ENCODE results near the gene LPIN1. TPM values are rescaled to one million over a fixed set of nuclear protein-coding genes. Genes with fewer than 3 reads are reported as not detected.

Gene LPIN1
- total and polyA plus RNA-seq, 4 experiments from 2014 or later, result 13.3 to 83.9 (median 51.5) TPM

DNA sequence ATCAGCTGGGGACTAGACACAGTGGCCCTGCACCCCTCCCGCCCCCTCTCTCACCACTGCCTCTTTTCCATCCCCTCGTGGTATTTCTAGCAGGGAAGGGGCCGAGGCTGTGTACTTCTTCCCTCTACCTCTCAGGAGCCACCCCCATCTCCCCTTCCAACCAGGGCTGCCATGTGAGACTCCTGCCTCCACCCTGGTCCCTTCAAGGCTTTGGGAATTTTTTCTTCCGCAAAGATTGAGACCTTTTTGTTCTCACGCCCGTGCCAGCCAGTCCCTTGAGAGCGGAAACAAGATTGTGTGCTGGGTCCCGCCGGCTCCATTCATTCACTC is 39.1 kb downstream of the LPIN1 start:
- Histone ChIP-seq H3K36me3 (ENCODE audit: insufficient read depth, low read length) (peaks cover 87% of the 10 kb centered on the region), H3K27ac (ENCODE audit: low read depth, low read length) (no peak overlapping the region), H3K4me3 (ENCODE audit: low read length in 2 of 2) (no peak overlapping the region), H3K27me3 (ENCODE audit: insufficient read depth, low read length) (no peaks in the 10 kb centered on the region), H3K4me1 (ENCODE audit: insufficient read depth, low read length) (no peaks in the 10 kb centered on the region), H3K9me3 (ENCODE audit: control insufficient read depth in 1 of 2, low read length in 2 of 2) (no peaks in the 10 kb centered on the region)
- peaks cover 0 to 8% (median under 1%) of the 10 kb centered on the region in 4 donors for H3K4me1 Mint-ChIP-seq
- ChIA-PET CTCF (ENCODE audit: partially characterized antibody) (interaction anchor here (0.7 to 13.1 kb wide), 13 partner anchors 8 to 1221 kb away, joined by 3 to 476 read pairs (median 5); partner anchors contain the start of gene LPIN1), POLR2A (ENCODE audit: partially characterized antibody) (no interaction called here)
- no peaks in the 10 kb centered on the region for H3K9me3 Mint-ChIP-seq
- no peaks in the 10 kb centered on the region for H3K27me3 Mint-ChIP-seq
- peaks cover 60 to 87% of the 10 kb centered on the region in 2 donors for H3K36me3 Mint-ChIP-seq
- H3K27ac Mint-ChIP-seq, result peak overlapping the region in 1 of 7 donors; percentile 29
- intact Hi-C loops (cut with micrococcal nuclease), result no loop called here
- no peak for DNase-seq
- H3K4me3 Mint-ChIP-seq, result no peak overlapping the region

- no peak overlapping the region for H3K4me3 ChIP-seq (ENCODE audit: low read length in 2 of 2)
- Mint-ChIP-seq H3K9me3 (no peaks in the 10 kb centered on the region), H3K36me3 (peaks cover 58 to 87% of the 10 kb centered on the region in 2 donors), H3K4me1 (peaks cover 0 to 8% (median under 1%) of the 10 kb centered on the region in 4 donors), H3K4me3 (no peak overlapping the region), H3K27ac (no peak overlapping the region), H3K27me3 (no peaks in the 10 kb centered on the region)
- intact Hi-C loops (cut with micrococcal nuclease), result no loop called here
- H3K36me3 ChIP-seq (ENCODE audit: insufficient read depth, low read length), result peaks cover 86% of the 10 kb centered on the region
- no peak overlapping the region for H3K27ac ChIP-seq (ENCODE audit: low read depth, low read length)
- no peak for DNase-seq
- no peaks in the 10 kb centered on the region for H3K4me1 ChIP-seq (ENCODE audit: insufficient read depth, low read length)
- POLR2A ChIA-PET (ENCODE audit: partially characterized antibody), result no interaction called here
- no peaks in the 10 kb centered on the region for H3K27me3 ChIP-seq (ENCODE audit: insufficient read depth, low read length)
- CTCF ChIA-PET (ENCODE audit: partially characterized antibody), result interaction anchor here (1.3 to 13.1 kb wide), 5 partner anchors 16 to 134 kb away, joined by 3 to 476 read pairs (median 7); partner anchors contain the start of gene LPIN1
- H3K9me3 ChIP-seq (ENCODE audit: control insufficient read depth in 1 of 2, low read length in 2 of 2), result no peaks in the 10 kb centered on the region
These were observed 39.8 kb downstream of the LPIN1 start for GRCh38 chr2:11786191-11786590.

DNA sequence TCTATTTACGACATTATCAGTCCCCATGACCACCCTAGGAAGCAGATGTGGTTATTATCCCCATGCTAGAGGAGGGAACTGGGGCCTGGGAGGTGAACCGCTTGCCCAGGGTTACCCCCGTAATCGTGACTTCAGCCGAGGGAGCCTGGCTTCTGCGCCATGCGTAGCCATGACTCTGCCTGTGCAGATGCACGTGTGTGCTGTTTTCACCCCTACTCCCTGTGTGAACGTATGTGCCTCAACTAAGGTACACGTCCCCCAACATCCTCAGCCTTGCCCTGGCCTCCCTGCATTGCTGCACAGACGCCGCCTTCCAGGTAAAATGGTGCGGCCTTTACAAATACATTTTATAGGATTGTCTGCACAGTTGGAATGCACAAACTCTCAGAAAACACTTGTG is 40.2 kb downstream of the LPIN1 start:
- POLR2A ChIA-PET (ENCODE audit: partially characterized antibody), result no interaction called here
- CTCF ChIA-PET (ENCODE audit: partially characterized antibody), result interaction anchor here (1.3 to 13.1 kb wide), 3 partner anchors 36 to 134 kb away, joined by 3 to 476 read pairs (median 258); partner anchors contain the start of gene LPIN1
- DNase-seq, result no peak
- Histone ChIP-seq H3K27ac (ENCODE audit: low read depth, low read length) (no peak overlapping the region), H3K36me3 (ENCODE audit: insufficient read depth, low read length) (peaks cover 86% of the 10 kb centered on the region), H3K27me3 (ENCODE audit: insufficient read depth, low read length) (no peaks in the 10 kb centered on the region), H3K9me3 (ENCODE audit: control insufficient read depth in 1 of 2, low read length in 2 of 2) (no peaks in the 10 kb centered on the region), H3K4me3 (ENCODE audit: low read length in 2 of 2) (no peak overlapping the region), H3K4me1 (ENCODE audit: insufficient read depth, low read length) (no peaks in the 10 kb centered on the region)
- intact Hi-C loops (cut with micrococcal nuclease), result no loop called here
- Mint-ChIP-seq H3K4me3 (no peak overlapping the region), H3K4me1 (peaks cover 0 to 8% (median under 1%) of the 10 kb centered on the region in 4 donors), H3K27me3 (no peaks in the 10 kb centered on the region), H3K9me3 (no peaks in the 10 kb centered on the region), H3K36me3 (peaks cover 56 to 87% of the 10 kb centered on the region in 2 donors), H3K27ac (no peak overlapping the region)

- Histone ChIP-seq H3K9me3 (ENCODE audit: control insufficient read depth in 1 of 2, low read length in 2 of 2) (no peaks in the 10 kb centered on the region), H3K27ac (ENCODE audit: low read depth, low read length) (no peak overlapping the region), H3K4me3 (ENCODE audit: low read length in 2 of 2) (no peak overlapping the region), H3K4me1 (ENCODE audit: insufficient read depth, low read length) (no peaks in the 10 kb centered on the region), H3K27me3 (ENCODE audit: insufficient read depth, low read length) (no peaks in the 10 kb centered on the region), H3K36me3 (ENCODE audit: insufficient read depth, low read length) (peaks cover 85% of the 10 kb centered on the region)
- ChIA-PET CTCF (ENCODE audit: partially characterized antibody) (interaction anchor here (1.2 to 13.1 kb wide), 4 partner anchors 8 to 1219 kb away, joined by 3 to 476 read pairs (median 8); partner anchors contain the start of gene LPIN1), POLR2A (ENCODE audit: partially characterized antibody) (no interaction called here)
- Mint-ChIP-seq H3K9me3 (no peaks in the 10 kb centered on the region), H3K4me1 (peaks cover 0 to 8% (median under 1%) of the 10 kb centered on the region in 4 donors), H3K36me3 (peaks cover 58 to 87% of the 10 kb centered on the region in 2 donors), H3K27me3 (no peaks in the 10 kb centered on the region), H3K27ac (no peak overlapping the region), H3K4me3 (no peak overlapping the region)
- DNase-seq, result no peak
- intact Hi-C loops (cut with micrococcal nuclease), result no loop called here
These were observed 41.6 kb downstream of the LPIN1 start for GRCh38 chr2:11787991-11788390.

GRCh38 chr2:11788461-11789124 is 42.2 kb downstream of the LPIN1 start:
- H3K27ac Mint-ChIP-seq, result peak overlapping the region in 1 of 7 donors; percentile 49
- Histone ChIP-seq H3K4me1 (ENCODE audit: insufficient read depth, low read length) (no peaks in the 10 kb centered on the region), H3K36me3 (ENCODE audit: insufficient read depth, low read length) (peaks cover 85% of the 10 kb centered on the region), H3K27me3 (ENCODE audit: insufficient read depth, low read length) (no peaks in the 10 kb centered on the region), H3K27ac (ENCODE audit: low read depth, low read length) (no peak overlapping the region), H3K4me3 (ENCODE audit: low read length in 2 of 2) (no peak overlapping the region), H3K9me3 (ENCODE audit: control insufficient read depth in 1 of 2, low read length in 2 of 2) (no peaks in the 10 kb centered on the region)
- H3K4me1 Mint-ChIP-seq, result peaks cover 0 to 8% (median under 1%) of the 10 kb centered on the region in 4 donors
- no peaks in the 10 kb centered on the region for H3K9me3 Mint-ChIP-seq
- no peak for DNase-seq
- ChIA-PET POLR2A (ENCODE audit: partially characterized antibody) (no interaction called here), CTCF (ENCODE audit: partially characterized antibody) (interaction anchor here (1.2 to 13.1 kb wide), 4 partner anchors 9 to 1219 kb away, joined by 3 to 476 read pairs (median 8); partner anchors contain the start of gene LPIN1)
- peaks cover 64 to 88% of the 10 kb centered on the region in 2 donors for H3K36me3 Mint-ChIP-seq
- intact Hi-C loops (cut with micrococcal nuclease), result no loop called here
- no peak overlapping the region for H3K4me3 Mint-ChIP-seq
- H3K27me3 Mint-ChIP-seq, result no peaks in the 10 kb centered on the region

DNA sequence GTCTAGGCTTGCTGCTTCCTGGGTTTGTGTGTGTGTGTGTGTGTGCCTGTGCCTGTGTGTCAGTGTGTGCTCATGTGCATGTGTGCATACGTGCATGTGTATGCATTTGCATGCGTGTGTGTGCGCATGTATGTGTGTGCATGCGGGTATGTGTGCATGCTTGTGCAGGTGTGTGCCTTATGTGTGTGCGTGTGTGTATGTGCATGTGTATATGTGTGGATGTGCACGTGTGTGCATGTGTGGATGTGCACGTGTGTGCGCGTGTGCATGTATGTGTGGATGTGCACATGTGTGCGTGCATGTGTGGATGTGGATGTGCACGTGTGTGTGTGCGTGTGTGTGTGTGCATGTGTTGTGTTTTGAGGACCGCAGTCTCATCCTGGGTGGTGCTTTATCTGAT is 42.8 kb downstream of the LPIN1 start:
- H3K36me3 ChIP-seq (ENCODE audit: insufficient read depth, low read length), result peaks cover 86% of the 10 kb centered on the region
- intact Hi-C loops (cut with micrococcal nuclease), result no loop called here
- H3K4me1 ChIP-seq (ENCODE audit: insufficient read depth, low read length), result no peaks in the 10 kb centered on the region
- DNase-seq, result no peak
- Mint-ChIP-seq H3K4me3 (no peak overlapping the region), H3K36me3 (peaks cover 71 to 88% of the 10 kb centered on the region in 2 donors), H3K27ac (peak overlapping the region in 3 of 7 donors; percentile 25 to 55 (median 49)), H3K9me3 (no peaks in the 10 kb centered on the region), H3K27me3 (no peaks in the 10 kb centered on the region), H3K4me1 (peaks cover 0 to 8% (median under 1%) of the 10 kb centered on the region in 4 donors)
- H3K27ac ChIP-seq (ENCODE audit: low read depth, low read length), result no peak overlapping the region
- no peak overlapping the region for H3K4me3 ChIP-seq (ENCODE audit: low read length in 2 of 2)
- H3K27me3 ChIP-seq (ENCODE audit: insufficient read depth, low read length), result no peaks in the 10 kb centered on the region
- CTCF ChIA-PET (ENCODE audit: partially characterized antibody), result interaction anchor here (1.9 to 2.4 kb wide), 2 partner anchors 9 to 96 kb away, joined by 5 to 22 read pairs; no protein-coding TSS in a partner anchor
- POLR2A ChIA-PET (ENCODE audit: partially characterized antibody), result no interaction called here
- H3K9me3 ChIP-seq (ENCODE audit: control insufficient read depth in 1 of 2, low read length in 2 of 2), result no peaks in the 10 kb centered on the region

DNA sequence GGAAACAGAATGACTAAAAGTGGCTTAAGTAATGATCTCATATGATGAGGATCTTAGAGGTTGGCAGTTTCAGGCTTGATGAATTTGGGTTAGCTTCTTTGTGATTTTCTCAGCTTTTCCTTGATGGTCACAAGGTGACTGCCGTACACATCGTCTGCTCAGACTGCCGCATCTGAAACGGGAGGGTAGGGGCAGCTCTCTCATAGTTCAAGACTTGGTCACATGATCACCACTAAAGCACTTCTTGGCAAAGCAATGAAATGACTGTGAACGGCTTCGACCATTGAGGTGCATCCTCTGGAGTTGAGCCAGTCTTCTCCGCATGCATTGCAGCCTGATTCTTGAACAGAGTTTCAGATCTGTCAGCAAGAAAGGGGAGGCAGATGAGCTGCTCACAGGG is 43.8 kb downstream of the LPIN1 start:
- Histone ChIP-seq H3K27me3 (ENCODE audit: insufficient read depth, low read length) (no peaks in the 10 kb centered on the region), H3K9me3 (ENCODE audit: control insufficient read depth in 1 of 2, low read length in 2 of 2) (no peaks in the 10 kb centered on the region), H3K36me3 (ENCODE audit: insufficient read depth, low read length) (peaks cover 88% of the 10 kb centered on the region), H3K27ac (ENCODE audit: low read depth, low read length) (no peak overlapping the region), H3K4me3 (ENCODE audit: low read length in 2 of 2) (no peak overlapping the region), H3K4me1 (ENCODE audit: insufficient read depth, low read length) (no peaks in the 10 kb centered on the region)
- intact Hi-C loops (cut with micrococcal nuclease), result no loop called here
- no peaks in the 10 kb centered on the region for H3K9me3 Mint-ChIP-seq
- peak overlapping the region in 2 of 7 donors; percentile 66 for H3K27ac Mint-ChIP-seq
- H3K4me1 Mint-ChIP-seq, result peaks cover 0 to 8% (median 0%) of the 10 kb centered on the region in 4 donors
- H3K4me3 Mint-ChIP-seq, result no peak overlapping the region
- CTCF ChIA-PET (ENCODE audit: partially characterized antibody), result interaction anchor here (1.6 to 2.4 kb wide), 3 partner anchors 10 to 97 kb away, joined by 3 to 22 read pairs (median 5); no protein-coding TSS in a partner anchor
- no peaks in the 10 kb centered on the region for H3K27me3 Mint-ChIP-seq
- DNase-seq, result no peak
- peaks cover 72 to 88% of the 10 kb centered on the region in 2 donors for H3K36me3 Mint-ChIP-seq
- POLR2A ChIA-PET (ENCODE audit: partially characterized antibody), result no interaction called here
